ENCODE results near the gene IMPDH1.

The IMPDH1 gene

GRCh38 chr7:128434413-128435326 lies 24.9 kb upstream of the IMPDH1 start:
- no peak for DNase-seq (ENCODE audit: low spot score)

- DNase-seq (ENCODE audit: low spot score): no peak
These were observed 22.0 kb upstream of the IMPDH1 start for GRCh38 chr7:128431754-128432153.

GRCh38 chr7:128431221-128431620 lies 21.4 kb upstream of the IMPDH1 start:
- DNase-seq (ENCODE audit: low spot score): no peak

- no peak for DNase-seq (ENCODE audit: low spot score)
These were observed 20.4 kb upstream of the IMPDH1 start for GRCh38 chr7:128430207-128430606.

- peak; percentile 55 for DNase-seq (ENCODE audit: low spot score)
These were observed 17.6 kb upstream of the IMPDH1 start for GRCh38 chr7:128427289-128427891.

- peak; percentile 70 for DNase-seq (ENCODE audit: low spot score)
These were observed 16.1 kb upstream of the IMPDH1 start for GRCh38 chr7:128425850-128426249.

- DNase-seq (ENCODE audit: low spot score): no peak
These were observed 15.0 kb upstream of the IMPDH1 start for GRCh38 chr7:128424686-128425275.

- DNase-seq (ENCODE audit: low spot score): no peak
These were observed 13.1 kb upstream of the IMPDH1 start for GRCh38 chr7:128422842-128423241.

- no peak for DNase-seq (ENCODE audit: low spot score)
These were observed 12.3 kb upstream of the IMPDH1 start for GRCh38 chr7:128422037-128422436.

GRCh38 chr7:128421384-128421783 lies 11.6 kb upstream of the IMPDH1 start:
- no peak for DNase-seq (ENCODE audit: low spot score)

- no peak for DNase-seq (ENCODE audit: low spot score)
These were observed 11.0 kb upstream of the IMPDH1 start for GRCh38 chr7:128420773-128421172.

- DNase-seq (ENCODE audit: low spot score): no peak
These were observed 9.5 kb upstream of the IMPDH1 start for GRCh38 chr7:128419257-128419656.

GRCh38 chr7:128417071-128417470 lies 7.3 kb upstream of the IMPDH1 start:
- no peak for DNase-seq (ENCODE audit: low spot score)

GRCh38 chr7:128415217-128415785 lies 5.5 kb upstream of the IMPDH1 start:
- DNase-seq (ENCODE audit: low spot score): no peak

GRCh38 chr7:128410451-128410753 lies 620 bp upstream of the IMPDH1 start:
- DNase-seq (ENCODE audit: low spot score): no peak

- no peak for DNase-seq (ENCODE audit: low spot score)
These were observed 830 bp downstream of the IMPDH1 start for GRCh38 chr7:128408709-128409595.

- DNase-seq (ENCODE audit: low spot score): no peak
These were observed 1.8 kb downstream of the IMPDH1 start for GRCh38 chr7:128407751-128408708.

GRCh38 chr7:128407233-128407589 lies 2.6 kb downstream of the IMPDH1 start:
- no peak for DNase-seq (ENCODE audit: low spot score)

- no peak for DNase-seq (ENCODE audit: low spot score)
These were observed 3.2 kb downstream of the IMPDH1 start for GRCh38 chr7:128406314-128407232.
